Activated CD8-positive, alpha-beta memory T cell treated with anti-CD3 and anti-CD28 coated beads, Interleukin-2, amount 50 U/mL, for 4 hours (primary cell): ENCODE measurements around the gene SLC12A6.

Source experiments
- DNase-seq: peaks from one replicate; pipeline ENCODE4 v3.0.0-alpha.2; 2020

SLC12A6 gene

GRCh38 chr15:34182942-34183341, 154.6 kb downstream of the SLC12A6 start:
- no peak for DNase-seq
